Esophagus (tissue), 2 donors: ENCODE results near the gene RIPOR1. TPM values are rescaled to one million over a fixed set of nuclear protein-coding genes. Genes with fewer than 3 reads are reported as not detected.

Experiments used
- H3K27ac ChIP-seq, 2 donors: one replicate each; pipeline ENCODE4 v1.5.1; 2013; ENCODE audit warnings: low read depth in 2 of 2, mild to moderate bottlenecking in 2 of 2, inconsistent platforms in 1 of 2, low read length in 1 of 2, moderate library complexity in 1 of 2
- H3K27me3 ChIP-seq, 2 donors: one replicate each; pipeline ENCODE4 v1.6.1; 2013; ENCODE audit warnings: low read length in 2 of 2, control low read depth in 1 of 2, mild to moderate bottlenecking in 1 of 2; ENCODE audit not compliant: insufficient read depth in 2 of 2, control insufficient read depth in 1 of 2
- H3K36me3 ChIP-seq, 2 donors: one replicate each; pipeline ENCODE4 v1.6.1; 2013; ENCODE audit warnings: low read length in 1 of 2; ENCODE audit not compliant: control insufficient read depth in 2 of 2, insufficient read depth in 2 of 2
- H3K4me1 ChIP-seq, 2 donors: one replicate each; pipeline ENCODE4 v1.6.1; 2013; ENCODE audit warnings: low read length in 1 of 2; ENCODE audit not compliant: control insufficient read depth in 2 of 2, insufficient read depth in 2 of 2
- H3K4me3 ChIP-seq, 2 donors: one replicate each; pipeline ENCODE4 v1.5.1; 2013; ENCODE audit warnings: low read length in 2 of 2, mild to moderate bottlenecking in 2 of 2, low read depth in 1 of 2, moderate library complexity in 1 of 2
- H3K9me3 ChIP-seq, 2 donors: one replicate each; pipeline ENCODE4 v1.6.1; 2013; ENCODE audit warnings: mild to moderate bottlenecking in 2 of 2, low read depth in 1 of 2, low read length in 1 of 2, moderate library complexity in 1 of 2; ENCODE audit not compliant: control insufficient read depth in 2 of 2, insufficient read depth in 1 of 2
- WGBS, 2 donors: extraction: QIAGEN DNeasy Blood & Tissue Kit; methylation state at CpG; one replicate each; pipeline ENCODE4 v1.1.7; 2013; 5-methylcytosine and 5-hydroxymethylcytosine counted together
- polyA plus RNA-seq, 2 donors: library from polyadenylated mRNA; stranded (reverse); fragments of 200-250 nt; gene quantifications; one replicate each; pipeline ENCODE4 v1.2.3, GENCODE V29; 2013
- donor health status: healthy with polysubstance abuse.
- donor health status: Bipolar disorder and iron deficiency.

RIPOR1 gene
- polyA plus RNA-seq, 2 donors = 12.7 to 14.9 TPM

DNA sequence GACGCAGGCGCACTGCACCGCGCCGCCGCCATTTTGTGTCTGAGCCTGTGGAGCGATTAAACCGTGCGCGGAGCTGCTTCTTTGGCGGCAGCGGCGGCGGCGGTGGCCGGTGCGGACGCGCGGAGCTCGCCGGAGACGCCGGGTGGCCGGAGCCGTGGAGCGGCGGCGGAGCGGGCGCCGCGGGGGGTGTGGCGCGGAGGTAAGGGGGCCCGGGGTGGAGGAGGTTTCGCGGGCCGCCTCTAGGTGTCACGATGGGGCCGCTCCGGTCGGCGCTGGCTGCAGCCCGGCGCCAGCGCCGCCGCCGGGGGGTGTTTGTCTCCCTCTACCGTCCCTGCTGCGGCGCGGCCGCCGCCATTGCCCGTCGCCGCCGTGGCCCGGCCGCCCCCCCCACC lies 33.9 kb downstream of the RIPOR1 start, which contains the start of gene CTCF:
Gene CTCF, plus strand, starts transcription at position 1 of the 392 bp plus-strand sequence. CDS start 48,307 bp downstream, outside the sequence.
- WGBS, 2 donors = 0 to 1% methylated on average over 28 to 62 of the region's 62 CpGs
- Histone ChIP-seq H3K4me1 (no peaks in the 10 kb centered on the region), H3K4me3 (peak within 1 kb of the TSS; percentile 72 to 99), H3K27me3 (no peaks in the 10 kb centered on the region), H3K27ac (peak within 1 kb of the TSS; percentile 97 to 100), H3K36me3 (no peaks in the 10 kb centered on the region), H3K9me3 (no peaks in the 10 kb centered on the region)

GRCh38 chr16:67562918-67563707 lies 34.5 kb downstream of the RIPOR1 start:
- H3K27ac ChIP-seq = peak overlapping the region; percentile 96 to 100
- no peaks in the 10 kb centered on the region for H3K36me3 ChIP-seq
- peak overlapping the region; percentile 72 to 99 for H3K4me3 ChIP-seq
- H3K9me3 ChIP-seq = no peaks in the 10 kb centered on the region
- H3K4me1 ChIP-seq = no peaks in the 10 kb centered on the region
- 0% methylated on average over 82 to 96 of the region's 96 CpGs for WGBS, 2 donors
- H3K27me3 ChIP-seq = no peaks in the 10 kb centered on the region

GRCh38 chr16:67563708-67564468 lies 35.3 kb downstream of the RIPOR1 start:
- Histone ChIP-seq H3K27me3 (no peaks in the 10 kb centered on the region), H3K4me1 (no peaks in the 10 kb centered on the region), H3K4me3 (peak overlapping the region; percentile 72 to 99), H3K36me3 (no peaks in the 10 kb centered on the region), H3K9me3 (no peaks in the 10 kb centered on the region), H3K27ac (peak overlapping the region; percentile 96 to 100)
- WGBS, 2 donors = 1 to 2% methylated on average over 20 of the region's 20 CpGs

GRCh38 chr16:67565470-67566100 lies 37.0 kb downstream of the RIPOR1 start:
- Histone ChIP-seq H3K27me3 (no peaks in the 10 kb centered on the region), H3K27ac (no peak overlapping the region), H3K4me3 (no peak overlapping the region), H3K4me1 (no peaks in the 10 kb centered on the region), H3K9me3 (no peaks in the 10 kb centered on the region), H3K36me3 (no peaks in the 10 kb centered on the region)
- WGBS, 2 donors = 89 to 91% methylated on average over 8 of the region's 8 CpGs

- Histone ChIP-seq H3K4me3 (no peak overlapping the region), H3K9me3 (no peaks in the 10 kb centered on the region), H3K27ac (no peak overlapping the region), H3K27me3 (no peaks in the 10 kb centered on the region), H3K36me3 (peaks cover 0 to 2% of the 10 kb centered on the region in 2 donors), H3K4me1 (no peaks in the 10 kb centered on the region)
- WGBS, 2 donors = 88 to 92% methylated on average over 2 of the region's 2 CpGs
Measured at GRCh38 chr16:67571464-67571863, 42.8 kb downstream of the RIPOR1 start.

DNA sequence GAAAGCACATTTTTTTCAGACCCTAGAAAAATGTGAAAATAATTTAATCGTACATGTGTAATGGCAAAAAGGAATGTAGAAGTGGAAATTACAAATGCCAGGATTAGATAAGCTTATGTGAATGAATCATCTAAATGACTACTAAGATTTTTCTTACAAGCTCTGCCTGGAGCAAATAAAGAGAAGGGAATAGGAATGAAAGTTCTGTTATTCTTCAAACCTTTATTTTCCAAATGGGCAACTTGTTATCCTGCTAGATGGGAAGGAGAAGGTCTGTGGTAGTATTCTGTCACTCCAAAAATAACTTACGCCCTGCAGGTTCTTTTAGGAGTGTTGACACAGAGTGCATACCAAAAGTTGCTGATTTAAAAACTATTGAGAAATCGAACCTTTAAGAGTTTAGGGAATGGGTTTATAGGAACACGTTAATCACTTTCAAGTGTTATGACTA lies 43.4 kb downstream of the RIPOR1 start:
- Histone ChIP-seq H3K27me3 (no peaks in the 10 kb centered on the region), H3K9me3 (no peaks in the 10 kb centered on the region), H3K4me1 (no peaks in the 10 kb centered on the region), H3K4me3 (no peak overlapping the region), H3K27ac (no peak overlapping the region), H3K36me3 (peaks cover 0 to 2% of the 10 kb centered on the region in 2 donors)
- WGBS, 2 donors = 55 to 63% methylated on average over 4 of the region's 4 CpGs

DNA sequence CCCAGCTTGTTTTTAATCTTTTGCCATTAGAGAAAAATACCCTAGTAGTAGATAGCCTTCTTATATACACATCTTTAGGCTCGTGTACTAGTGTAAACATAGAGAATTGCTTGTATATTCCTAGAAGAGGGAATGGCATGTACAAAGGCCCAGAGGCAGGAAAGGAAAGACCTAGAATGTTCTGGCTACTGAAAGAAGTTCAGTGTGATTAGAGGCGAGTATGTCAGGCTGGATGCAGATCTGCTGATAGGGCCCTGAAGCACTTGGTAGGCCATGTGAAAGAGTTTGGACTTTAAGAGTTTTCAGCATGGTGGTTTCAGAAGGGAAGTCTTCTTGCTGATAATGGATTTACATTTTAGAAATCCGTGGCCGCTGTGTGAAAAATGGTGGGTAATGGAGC lies 51.1 kb downstream of the RIPOR1 start:
- H3K4me3 ChIP-seq = no peak overlapping the region
- H3K9me3 ChIP-seq = no peaks in the 10 kb centered on the region
- no peaks in the 10 kb centered on the region for H3K27me3 ChIP-seq
- no peak overlapping the region for H3K27ac ChIP-seq
- H3K36me3 ChIP-seq = peaks cover 2 to 4% of the 10 kb centered on the region in 2 donors
- no peaks in the 10 kb centered on the region for H3K4me1 ChIP-seq
- WGBS, 2 donors = 84% methylated on average over 4 of the region's 4 CpGs

- 95 to 96% methylated on average over 4 of the region's 4 CpGs for WGBS, 2 donors
Measured at GRCh38 chr16:67580202-67580601, 51.6 kb downstream of the RIPOR1 start.

GRCh38 chr16:67593288-67593687 lies 64.7 kb downstream of the RIPOR1 start:
- H3K27me3 ChIP-seq = no peaks in the 10 kb centered on the region
- H3K27ac ChIP-seq = no peak overlapping the region
- no peaks in the 10 kb centered on the region for H3K9me3 ChIP-seq
- H3K4me3 ChIP-seq = no peak overlapping the region
- WGBS, 2 donors = 84 to 90% methylated on average over 4 of the region's 4 CpGs
- no peaks in the 10 kb centered on the region for H3K4me1 ChIP-seq
- H3K36me3 ChIP-seq = no peaks in the 10 kb centered on the region

More at GRCh38 chr16:67580202-67580601, 51.6 kb downstream of the RIPOR1 start:
- no peaks in the 10 kb centered on the region for H3K9me3 ChIP-seq
- H3K27me3 ChIP-seq = no peaks in the 10 kb centered on the region
- H3K27ac ChIP-seq = no peak overlapping the region
- no peak overlapping the region for H3K4me3 ChIP-seq
- peaks cover 0 to 4% of the 10 kb centered on the region in 2 donors for H3K36me3 ChIP-seq
- no peaks in the 10 kb centered on the region for H3K4me1 ChIP-seq
